AG04449 (cell line): ENCODE measurements around the gene OR4A47.
"Not testable (repeated sequence)": the region's sequence is repeated elsewhere in the genome, so short reads cannot be mapped to it uniquely, and the experiment has no call there.

Source experiments
- CTCF ChIA-PET: fragments of 350-600 bp; formaldehyde crosslinking; extraction: SDS; loops from one replicate; lab custom pipeline; 2021; ENCODE audit warnings: antibody characterized with exemption; lab: Yijun Ruan, JAX
- POLR2A ChIA-PET: fragments of 400-600, 350-600 bp; formaldehyde crosslinking; extraction: SDS; loops from one replicate; lab custom pipeline; 2020; ENCODE audit warnings: antibody characterized with exemption, inconsistent platforms; lab: Yijun Ruan, JAX
- DNase-seq: peaks from one replicate; pipeline ENCODE4 v3.0.0-alpha.2; 2010; ENCODE audit warnings: low read depth, low spot score
- H3K4me3 ChIP-seq: 2 replicates; pipeline ENCODE4 v1.5.1; 2011; ENCODE audit warnings: low read depth, mild to moderate bottlenecking, control low read depth, low read length
- TF ChIP-seq, protein P1 (sequence below): IDR thresholded peaks from one replicate; pipeline ENCODE4 v1.5.1; 2011; ENCODE audit warnings: mild to moderate bottlenecking, moderate library complexity, low read length, control low read depth, inconsistent platforms; ENCODE audit not compliant: insufficient read depth; ENCODE audit errors: missing control alignments

The OR4A47 gene, protein sequence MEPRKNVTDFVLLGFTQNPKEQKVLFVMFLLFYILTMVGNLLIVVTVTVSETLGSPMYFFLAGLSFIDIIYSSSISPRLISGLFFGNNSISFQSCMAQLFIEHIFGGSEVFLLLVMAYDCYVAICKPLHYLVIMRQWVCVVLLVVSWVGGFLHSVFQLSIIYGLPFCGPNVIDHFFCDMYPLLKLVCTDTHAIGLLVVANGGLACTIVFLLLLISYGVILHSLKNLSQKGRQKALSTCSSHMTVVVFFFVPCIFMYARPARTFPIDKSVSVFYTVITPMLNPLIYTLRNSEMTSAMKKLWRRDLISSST

DNA sequence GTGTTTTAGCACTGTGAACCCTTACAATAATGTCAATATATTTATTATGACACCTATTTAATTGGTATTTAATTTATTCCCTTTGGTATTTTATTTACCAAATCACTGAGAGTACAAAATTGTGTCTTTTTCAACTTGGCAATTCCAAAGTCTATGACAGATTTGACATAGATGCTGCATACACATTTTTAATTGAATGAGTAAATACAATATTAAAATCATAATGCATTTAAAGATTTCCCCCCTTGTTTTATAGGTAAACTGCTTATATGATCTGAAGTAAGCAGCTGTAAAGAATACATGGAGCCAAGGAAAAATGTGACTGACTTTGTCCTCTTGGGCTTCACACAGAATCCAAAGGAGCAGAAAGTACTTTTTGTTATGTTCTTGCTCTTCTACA is at the start of gene OR4A47:
OR4A47 (plus strand) TSS at position 301 of the 400 bp plus-strand sequence; CDS start at position 301, 0 bp downstream.
- CTCF ChIA-PET, DNase-seq, H3K4me3 ChIP-seq, POLR2A ChIA-PET: not testable (repeated sequence)

DNA sequence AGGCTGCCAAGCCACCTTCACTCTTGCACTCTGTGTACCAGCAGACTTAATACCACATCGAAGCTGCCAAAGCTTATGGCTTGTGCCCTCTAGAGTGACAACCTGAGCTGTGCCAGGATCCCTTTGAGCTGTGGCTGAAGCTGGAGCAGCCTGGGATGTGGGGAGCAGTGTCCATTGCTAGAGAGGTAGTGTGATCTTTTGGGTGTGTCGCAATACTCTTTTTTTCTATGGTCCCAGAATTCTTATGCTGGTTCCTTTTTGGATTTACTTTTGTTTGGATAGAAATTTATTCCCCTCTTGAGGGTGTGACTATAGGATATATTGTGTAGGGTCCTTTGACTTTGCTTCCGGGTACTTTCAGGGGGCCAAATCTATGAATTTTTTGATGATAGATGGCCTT is 32.7 kb upstream of the OR4A47 start:
- POLR2A ChIA-PET, CTCF ChIA-PET, H3K4me3 ChIP-seq, DNase-seq: not testable (repeated sequence)

DNA sequence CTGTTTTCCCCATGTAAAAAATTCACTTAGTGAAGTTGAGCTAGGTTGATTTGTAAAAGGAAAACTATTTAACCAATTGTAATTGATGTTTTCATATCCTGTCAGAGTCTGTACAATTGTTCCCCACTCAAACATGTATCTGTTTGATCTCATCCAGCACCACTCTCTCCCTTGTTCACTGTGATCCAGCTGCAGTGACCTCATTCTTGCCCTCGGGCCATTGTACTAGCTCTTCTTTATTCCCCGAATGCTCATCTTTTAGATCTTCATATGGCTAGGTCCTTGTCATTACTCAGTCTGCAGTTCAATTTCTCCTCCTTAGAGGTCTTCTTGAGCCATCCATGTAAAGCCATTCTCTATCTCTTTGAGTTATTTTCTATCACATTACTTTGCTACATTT is 14.6 kb upstream of the OR4A47 start:
- POLR2A ChIA-PET, CTCF ChIA-PET, DNase-seq, H3K4me3 ChIP-seq: not testable (repeated sequence)

DNA sequence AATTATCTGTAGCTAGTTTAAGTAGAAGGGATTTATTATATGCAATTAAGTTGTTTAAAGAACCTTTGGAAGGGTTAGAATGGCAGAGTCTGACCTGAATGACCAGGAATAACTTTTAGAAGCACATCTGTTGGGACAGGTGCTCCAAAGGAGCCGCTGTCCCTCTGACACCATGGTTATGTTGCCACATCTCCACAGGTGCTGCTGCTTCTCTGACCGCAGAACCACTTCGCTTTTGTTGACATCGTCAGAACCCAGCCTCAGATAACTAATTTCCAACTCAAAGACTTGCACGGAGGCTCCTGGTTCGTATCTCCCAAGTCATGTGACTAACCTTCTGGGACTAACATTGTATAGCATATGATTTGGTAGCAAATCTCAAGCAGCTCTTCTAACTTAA is 13.9 kb upstream of the OR4A47 start:
- H3K4me3 ChIP-seq, POLR2A ChIA-PET, DNase-seq, CTCF ChIA-PET: not testable (repeated sequence)

DNA sequence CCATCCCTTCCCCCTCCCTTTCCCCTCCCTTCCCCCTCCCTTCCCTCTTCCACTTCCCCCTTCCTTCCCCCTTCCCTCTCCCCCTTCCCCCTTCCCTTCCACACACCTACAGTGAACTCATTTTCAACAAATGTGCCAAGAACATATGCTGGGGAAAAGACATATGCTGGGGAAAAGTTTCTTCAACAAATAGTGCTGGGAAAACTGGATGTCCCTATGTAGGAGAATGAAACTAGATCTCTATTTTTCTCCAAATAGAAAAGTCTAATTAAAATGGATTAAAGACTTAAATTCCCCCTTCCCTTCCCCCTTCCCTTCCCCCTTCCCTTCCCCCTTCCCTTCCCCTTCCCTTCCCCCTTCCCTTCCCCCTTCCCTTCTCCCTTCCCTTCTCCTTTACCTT is 17.6 kb downstream of the OR4A47 start:
- CTCF ChIA-PET, DNase-seq, H3K4me3 ChIP-seq, POLR2A ChIA-PET: not testable (repeated sequence)

DNA sequence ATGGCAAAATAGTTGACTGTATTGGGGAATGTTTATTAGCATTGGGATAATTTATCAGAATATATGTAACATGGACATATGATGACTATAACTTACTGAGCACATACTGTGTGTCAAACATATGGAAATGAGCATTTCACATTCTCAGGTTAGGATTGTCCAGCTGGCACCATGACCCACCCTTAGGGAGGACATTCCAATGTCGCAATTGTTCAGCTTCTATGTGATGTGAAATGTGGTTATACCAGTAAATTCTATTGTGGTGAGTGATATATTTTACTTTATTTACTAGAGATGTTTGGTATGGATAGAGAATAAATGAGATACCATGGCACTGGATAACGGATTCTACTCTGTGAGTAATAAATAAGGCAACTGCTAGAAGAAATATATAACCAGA is 50.4 kb downstream of the OR4A47 start:
- ChIA-PET POLR2A (no interaction called here), CTCF (no interaction called here)
- no peak for DNase-seq

More for the DNA sequence above, 50.4 kb downstream of the OR4A47 start:
- TF ChIP-seq, protein P1, sequence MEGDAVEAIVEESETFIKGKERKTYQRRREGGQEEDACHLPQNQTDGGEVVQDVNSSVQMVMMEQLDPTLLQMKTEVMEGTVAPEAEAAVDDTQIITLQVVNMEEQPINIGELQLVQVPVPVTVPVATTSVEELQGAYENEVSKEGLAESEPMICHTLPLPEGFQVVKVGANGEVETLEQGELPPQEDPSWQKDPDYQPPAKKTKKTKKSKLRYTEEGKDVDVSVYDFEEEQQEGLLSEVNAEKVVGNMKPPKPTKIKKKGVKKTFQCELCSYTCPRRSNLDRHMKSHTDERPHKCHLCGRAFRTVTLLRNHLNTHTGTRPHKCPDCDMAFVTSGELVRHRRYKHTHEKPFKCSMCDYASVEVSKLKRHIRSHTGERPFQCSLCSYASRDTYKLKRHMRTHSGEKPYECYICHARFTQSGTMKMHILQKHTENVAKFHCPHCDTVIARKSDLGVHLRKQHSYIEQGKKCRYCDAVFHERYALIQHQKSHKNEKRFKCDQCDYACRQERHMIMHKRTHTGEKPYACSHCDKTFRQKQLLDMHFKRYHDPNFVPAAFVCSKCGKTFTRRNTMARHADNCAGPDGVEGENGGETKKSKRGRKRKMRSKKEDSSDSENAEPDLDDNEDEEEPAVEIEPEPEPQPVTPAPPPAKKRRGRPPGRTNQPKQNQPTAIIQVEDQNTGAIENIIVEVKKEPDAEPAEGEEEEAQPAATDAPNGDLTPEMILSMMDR = no peak
- no peak overlapping the region for H3K4me3 ChIP-seq
